Measurements from ENCODE around the gene MTHFS. TPM values are rescaled to one million over a fixed set of nuclear protein-coding genes. Genes with fewer than 3 reads are reported as not detected.

The MTHFS gene
- total and polyA plus RNA-seq, 8 donors, result 19.8 to 53.1 (median 28.6) TPM

- intact Hi-C loops (cut with DNase I), result no loop called here
- no peak overlapping the region for H3K27ac ChIP-seq
- FAIRE-seq (no peak), DNase-seq (no peak), ATAC-seq (no peak)
- WGBS, 2 donors, result 94 to 96% methylated on average over 1 of the region's 1 CpG
- no peak overlapping the region for H3K4me3 ChIP-seq
- H3K36me3 ChIP-seq, result peaks cover 0 to 6% (median 0%) of the 10 kb centered on the region in 3 donors
- no peaks in the 10 kb centered on the region for H3K27me3 ChIP-seq
- no peaks in the 10 kb centered on the region for H3K9me3 ChIP-seq
- peaks cover 25 to 37% (median 27%) of the 10 kb centered on the region in 3 donors for H3K4me1 ChIP-seq
- TF ChIP-seq, protein P1, sequence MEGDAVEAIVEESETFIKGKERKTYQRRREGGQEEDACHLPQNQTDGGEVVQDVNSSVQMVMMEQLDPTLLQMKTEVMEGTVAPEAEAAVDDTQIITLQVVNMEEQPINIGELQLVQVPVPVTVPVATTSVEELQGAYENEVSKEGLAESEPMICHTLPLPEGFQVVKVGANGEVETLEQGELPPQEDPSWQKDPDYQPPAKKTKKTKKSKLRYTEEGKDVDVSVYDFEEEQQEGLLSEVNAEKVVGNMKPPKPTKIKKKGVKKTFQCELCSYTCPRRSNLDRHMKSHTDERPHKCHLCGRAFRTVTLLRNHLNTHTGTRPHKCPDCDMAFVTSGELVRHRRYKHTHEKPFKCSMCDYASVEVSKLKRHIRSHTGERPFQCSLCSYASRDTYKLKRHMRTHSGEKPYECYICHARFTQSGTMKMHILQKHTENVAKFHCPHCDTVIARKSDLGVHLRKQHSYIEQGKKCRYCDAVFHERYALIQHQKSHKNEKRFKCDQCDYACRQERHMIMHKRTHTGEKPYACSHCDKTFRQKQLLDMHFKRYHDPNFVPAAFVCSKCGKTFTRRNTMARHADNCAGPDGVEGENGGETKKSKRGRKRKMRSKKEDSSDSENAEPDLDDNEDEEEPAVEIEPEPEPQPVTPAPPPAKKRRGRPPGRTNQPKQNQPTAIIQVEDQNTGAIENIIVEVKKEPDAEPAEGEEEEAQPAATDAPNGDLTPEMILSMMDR (IDR thresholded peaks at IDR 0.05), result no peak
Measured at GRCh38 chr15:79883579-79884203, 13.1 kb downstream of the MTHFS start.

DNA sequence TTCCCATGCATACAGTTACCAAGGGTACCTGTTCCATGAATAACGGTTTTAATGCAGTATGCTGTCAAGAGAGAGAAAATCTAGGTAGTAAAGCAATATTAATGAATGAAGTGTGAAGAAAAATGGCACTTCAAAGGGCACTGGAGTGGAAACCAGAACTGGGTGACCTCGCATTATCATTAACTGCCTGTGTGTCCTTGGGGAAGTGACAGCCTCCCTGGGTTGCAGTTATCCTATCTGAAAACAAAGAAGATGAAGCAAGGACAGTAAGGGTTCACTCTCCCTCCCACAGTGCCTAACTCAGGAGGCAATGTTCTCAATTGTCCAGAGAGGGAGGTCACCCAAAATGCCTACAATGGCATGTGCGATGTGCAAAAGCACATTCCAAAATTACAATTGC, 15.1 kb downstream of the MTHFS start:
- peak in 3 of 4 donors; percentile 26 to 63 (median 51) for ATAC-seq
- no peak for FAIRE-seq
- H3K27ac ChIP-seq, result no peak overlapping the region
- intact Hi-C loops (cut with DNase I), result no loop called here
- TF ChIP-seq, protein P1 (IDR thresholded peaks at IDR 0.05), result no peak
- H3K9me3 ChIP-seq, result no peaks in the 10 kb centered on the region
- peaks cover 11 to 25% (median 14%) of the 10 kb centered on the region in 3 donors for H3K4me1 ChIP-seq
- H3K27me3 ChIP-seq, result no peaks in the 10 kb centered on the region
- H3K36me3 ChIP-seq, result peaks cover 0 to 18% (median 0%) of the 10 kb centered on the region in 3 donors
- DNase-seq, result no peak
- WGBS, 2 donors, result 55 to 62% methylated on average over 3 of the region's 3 CpGs
- no peak overlapping the region for H3K4me3 ChIP-seq

- no peak overlapping the region for H3K4me3 ChIP-seq
- FAIRE-seq, result no peak
- peaks cover 0 to 18% (median 0%) of the 10 kb centered on the region in 3 donors for H3K36me3 ChIP-seq
- no peak overlapping the region for H3K27ac ChIP-seq
- peaks cover 7 to 21% (median 10%) of the 10 kb centered on the region in 3 donors for H3K4me1 ChIP-seq
- 68 to 69% methylated on average over 2 of the region's 2 CpGs for WGBS, 2 donors
- ATAC-seq, result no peak
- TF ChIP-seq, protein P1 (IDR thresholded peaks at IDR 0.05), result no peak
- DNase-seq, result no peak
- H3K9me3 ChIP-seq, result no peaks in the 10 kb centered on the region
- intact Hi-C loops (cut with DNase I), result no loop called here
- no peaks in the 10 kb centered on the region for H3K27me3 ChIP-seq
Measured at GRCh38 chr15:79881254-79881653, 15.6 kb downstream of the MTHFS start.

DNA sequence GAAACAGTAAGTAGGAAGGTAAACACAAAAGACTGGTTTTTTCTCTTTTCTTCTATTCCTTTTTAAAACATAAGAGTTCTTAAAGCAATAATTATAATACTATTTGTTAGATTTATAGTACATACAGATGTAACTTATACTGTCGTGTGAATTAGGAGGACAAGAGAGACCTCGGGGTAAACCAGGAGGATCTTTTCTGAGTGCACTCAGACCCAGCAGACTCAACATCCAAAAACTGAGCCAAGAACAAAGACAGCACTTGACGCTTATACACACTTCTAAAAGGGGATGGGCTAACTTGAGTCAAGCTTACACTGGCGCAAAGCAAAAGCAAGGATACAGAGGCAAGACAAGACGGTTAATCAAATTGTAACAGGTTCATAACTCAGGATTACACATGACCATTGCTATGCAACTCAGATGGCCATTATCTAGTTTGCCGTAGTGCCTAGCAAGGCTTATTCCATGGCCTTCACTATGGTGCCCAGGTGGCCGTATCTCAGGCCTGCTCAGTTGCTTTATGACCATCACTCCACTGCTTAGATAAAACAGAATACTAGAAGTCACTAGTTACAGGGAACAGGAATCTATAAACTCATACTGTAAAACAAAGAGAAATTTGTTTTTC, 18.6 kb downstream of the MTHFS start:
- 87 to 99% methylated on average over 7 of the region's 7 CpGs for WGBS, 2 donors
- Histone ChIP-seq H3K27ac (no peak overlapping the region), H3K4me1 (peaks cover 0 to 3% (median 0%) of the 10 kb centered on the region in 3 donors), H3K4me3 (no peak overlapping the region), H3K36me3 (peaks cover 0 to 18% (median 0%) of the 10 kb centered on the region in 3 donors), H3K27me3 (no peaks in the 10 kb centered on the region), H3K9me3 (no peaks in the 10 kb centered on the region)
- intact Hi-C loops (cut with DNase I), result no loop called here
- TF ChIP-seq, protein P1 (IDR thresholded peaks at IDR 0.05), result no peak
- no peak for DNase-seq
- ATAC-seq, result no peak
- no peak for FAIRE-seq

GRCh38 chr15:79875213-79875612, 21.6 kb downstream of the MTHFS start:
- Histone ChIP-seq H3K4me3 (no peak overlapping the region), H3K4me1 (no peaks in the 10 kb centered on the region), H3K27me3 (no peaks in the 10 kb centered on the region), H3K27ac (no peak overlapping the region), H3K36me3 (peaks cover 0 to 18% (median 0%) of the 10 kb centered on the region in 3 donors), H3K9me3 (no peaks in the 10 kb centered on the region)
- intact Hi-C loops (cut with DNase I), result no loop called here
- ATAC-seq, result no peak
- no peak for DNase-seq
- no peak for FAIRE-seq
- TF ChIP-seq, protein P1 (IDR thresholded peaks at IDR 0.05), result no peak
- 98% methylated on average over 5 of the region's 5 CpGs for WGBS, 2 donors
